C4-2B (cell line): ENCODE data around the gene TRABD2A.

Source experiments
- H3K27ac ChIP-seq: fragments of 450-650 bp; 2 replicates; pipeline ENCODE4 v1.5.1; 2017
- CTCF ChIP-seq: fragments of 450-650 bp; conservative IDR thresholded peaks from 2 replicates; pipeline ENCODE4 v1.5.1; 2017; ENCODE audit warnings: mild to moderate bottlenecking
- ZFX ChIP-seq: fragments of 450-650 bp; IDR thresholded peaks from 2 replicates; pipeline ENCODE4 v1.6.1; 2017

TRABD2A gene

GRCh38 chr2:84823229-84823628 is 57.7 kb downstream of the TRABD2A start:
- TF ChIP-seq ZFX = no peak
- no peak for TF ChIP-seq CTCF

GRCh38 chr2:84821806-84822205 is 59.1 kb downstream of the TRABD2A start:
- H3K27ac ChIP-seq = no peak overlapping the region
- TF ChIP-seq CTCF (no peak), ZFX (no peak)

More at GRCh38 chr2:84823229-84823628, 57.7 kb downstream of the TRABD2A start:
- no peak overlapping the region for H3K27ac ChIP-seq

- no peak overlapping the region for H3K27ac ChIP-seq
- TF ChIP-seq CTCF = no peak
- no peak for TF ChIP-seq ZFX
These were observed 63.6 kb downstream of the TRABD2A start for GRCh38 chr2:84817239-84817655.

GRCh38 chr2:84816426-84817026 is 64.4 kb downstream of the TRABD2A start:
- TF ChIP-seq CTCF (no peak), ZFX (no peak)
- no peak overlapping the region for H3K27ac ChIP-seq

- TF ChIP-seq ZFX (no peak), CTCF (no peak)
- H3K27ac ChIP-seq = no peak overlapping the region
These were observed 65.7 kb downstream of the TRABD2A start for GRCh38 chr2:84815146-84815545.

- TF ChIP-seq CTCF (no peak), ZFX (no peak)
- H3K27ac ChIP-seq = no peak overlapping the region
These were observed 68.9 kb downstream of the TRABD2A start for GRCh38 chr2:84811839-84812431.

- H3K27ac ChIP-seq = no peak overlapping the region
- TF ChIP-seq ZFX (no peak), CTCF (no peak)
These were observed 72.6 kb downstream of the TRABD2A start for GRCh38 chr2:84808279-84808678.
